Keratinocyte (primary cell): Measurements from ENCODE around the gene KCNK10. TPM values are rescaled to one million over a fixed set of nuclear protein-coding genes. Genes with fewer than 3 reads are reported as not detected.

Source experiments
- DNase-seq: peaks from one replicate; pipeline ENCODE4 v3.0.0-alpha.2; 2011; ENCODE audit warnings: low read depth, missing footprints, low spot score
- FAIRE-seq: peaks from 2 replicates; lab custom pipeline; 2011; peaks lifted over from hg19 to GRCh38; lab: Jason Lieb, UNC
- H2AFZ ChIP-seq: 2 replicates; pipeline ENCODE4 v1.6.0; 2012; ENCODE audit warnings: low read length, control low read depth, inconsistent platforms; ENCODE audit not compliant: control insufficient read depth
- H3K27ac ChIP-seq: 2 replicates; pipeline ENCODE4 v1.5.1; 2011; ENCODE audit warnings: low read length; ENCODE audit not compliant: control insufficient read depth, insufficient read depth
- H3K27me3 ChIP-seq: 3 replicates; pipeline ENCODE4 v1.6.0; 2011; ENCODE audit warnings: low read length; ENCODE audit not compliant: control insufficient read depth, insufficient read depth; ENCODE audit errors: extremely low read depth
- H3K36me3 ChIP-seq, 2 experiments: 2 replicates in 1 of 2; 3 replicates in 1 of 2; pipeline ENCODE4 v1.5.1; 2011; ENCODE audit warnings: low read length in 2 of 2, mild to moderate bottlenecking in 1 of 2; ENCODE audit not compliant: control insufficient read depth in 2 of 2, insufficient read depth in 2 of 2; ENCODE audit errors: extremely low read depth in 1 of 2
- H3K4me1 ChIP-seq: 3 replicates; pipeline ENCODE4 v1.5.1; 2011; ENCODE audit warnings: low read length; ENCODE audit not compliant: control insufficient read depth, insufficient read depth; ENCODE audit errors: extremely low read depth
- H3K4me2 ChIP-seq: 3 replicates; pipeline ENCODE4 v1.6.0; 2011; ENCODE audit warnings: low read depth, low read length; ENCODE audit not compliant: control insufficient read depth, insufficient read depth; ENCODE audit errors: extremely low read depth
- H3K4me3 ChIP-seq, 3 experiments: fragments of 200-600 bp in 1 of 3; sonication (generic) in 1 of 3; 2 replicates in 2 of 3; 3 replicates in 1 of 3; pipeline ENCODE4 v1.5.1; 2011 to 2016; ENCODE audit warnings: low read length in 3 of 3, mild to moderate bottlenecking in 3 of 3, control low read depth in 2 of 3, inconsistent platforms in 1 of 3, low read depth in 1 of 3, mixed read lengths in 1 of 3, mixed run types in 1 of 3, moderate library complexity in 1 of 3; ENCODE audit not compliant: control insufficient read depth in 2 of 3, insufficient read depth in 2 of 3; ENCODE audit errors: extremely low read depth in 1 of 3
- H3K79me2 ChIP-seq: 2 replicates; pipeline ENCODE4 v1.6.0; 2012; ENCODE audit warnings: low read length; ENCODE audit not compliant: control insufficient read depth, insufficient read depth
- H3K9ac ChIP-seq: 3 replicates; pipeline ENCODE4 v1.6.0; 2011; ENCODE audit warnings: low read length; ENCODE audit not compliant: control insufficient read depth, insufficient read depth; ENCODE audit errors: extremely low read depth
- H3K9me1 ChIP-seq: 3 replicates; pipeline ENCODE4 v1.6.0; 2011; ENCODE audit warnings: low read length; ENCODE audit not compliant: control insufficient read depth, insufficient read depth; ENCODE audit errors: extremely low read depth
- H3K9me3 ChIP-seq: 2 replicates; pipeline ENCODE4 v1.5.1; 2012; ENCODE audit warnings: low read depth, low read length; ENCODE audit not compliant: control insufficient read depth
- H4K20me1 ChIP-seq: 3 replicates; pipeline ENCODE4 v1.6.0; 2011; ENCODE audit warnings: low read length; ENCODE audit not compliant: control insufficient read depth, insufficient read depth; ENCODE audit errors: extremely low read depth
- CTCF ChIP-seq, 3 experiments: IDR thresholded peaks in 1 of 3; conservative IDR thresholded peaks in 1 of 3; optimal IDR thresholded peaks in 1 of 3; 2 replicates in 2 of 3; 3 replicates in 1 of 3; pipeline versions ENCODE3 to v1.5.1; 2011; ENCODE audit warnings: low read length in 3 of 3, mild to moderate bottlenecking in 3 of 3, moderate library complexity in 2 of 3, control low read depth in 1 of 3, inconsistent platforms in 1 of 3; ENCODE audit not compliant: insufficient read depth in 2 of 3; ENCODE audit errors: extremely low read depth in 1 of 3
- EZH2 ChIP-seq: IDR thresholded peaks from one replicate; pipeline ENCODE4 v1.6.1; 2012; ENCODE audit warnings: inconsistent platforms, mild to moderate bottlenecking, low read length, moderate library complexity
- dilution Hi-C: fragments of 300-500 bp; cut with MboI; formaldehyde crosslinking; loops from one replicate; pipeline ENCODE4 v1.7.0; 2020; ENCODE audit warnings: low sequenced_read_pairs; ENCODE audit not compliant: extremely low pct_ligation_motif_present
- polyA plus RNA-seq, 5 experiments: library from polyadenylated mRNA; depleted of rRNA in 3 of 5; stranded (reverse) in 3 of 5; stranded (forward) in 1 of 5; unstranded in 1 of 5; fragments of >200 nt; gene quantifications; 1 replicate in 1 of 5; 2 replicates in 3 of 5; 3 replicates in 1 of 5; pipeline versions ENCODE4 v1.2.1 to v1.2.3, GENCODE V29; 2011 to 2012; ENCODE audit warnings: missing spikeins in 2 of 5, low read depth in 1 of 5, low replicate concordance in 1 of 5

KCNK10 gene
- polyA plus RNA-seq, 1 donor (not counting 4 experiments of a cell fraction or from before 2014, with no cell fraction given) = 0.79 TPM

- H3K9me3 ChIP-seq = no peaks in the 10 kb centered on the region
- no peak overlapping the region for H3K4me3 ChIP-seq
- no peak overlapping the region for H3K9ac ChIP-seq
- H3K27me3 ChIP-seq = no peaks in the 10 kb centered on the region
- no peaks in the 10 kb centered on the region for H3K36me3 ChIP-seq
- H3K4me2 ChIP-seq = no peak overlapping the region
- H3K79me2 ChIP-seq = no peaks in the 10 kb centered on the region
- TF ChIP-seq CTCF (optimal IDR thresholded peaks at IDR 0.05 in 1 of 3, IDR thresholded peaks at IDR 0.05 in 1 of 3, conservative IDR thresholded peaks at IDR 0.05 in 1 of 3; ENCODE audit: extremely low read depth in 1 of 3, insufficient read depth in 2 of 3, low read length in 3 of 3) (no peak), EZH2 (no peak)
- H3K27ac ChIP-seq = no peak overlapping the region
- H3K9me1 ChIP-seq = no peaks in the 10 kb centered on the region
- H2AFZ ChIP-seq = no peak overlapping the region
- DNase-seq = no peak
- H4K20me1 ChIP-seq = no peaks in the 10 kb centered on the region
- dilution Hi-C loops = no loop called here
- FAIRE-seq = no peak
- H3K4me1 ChIP-seq = no peaks in the 10 kb centered on the region
Observed at GRCh38 chr14:88154321-88154720, 168.7 kb downstream of the KCNK10 start.

- H3K9ac ChIP-seq = no peak overlapping the region
- H3K27me3 ChIP-seq = no peaks in the 10 kb centered on the region
- H2AFZ ChIP-seq = no peak overlapping the region
- FAIRE-seq (no peak), DNase-seq (no peak)
- H3K4me2 ChIP-seq = no peak overlapping the region
- no peaks in the 10 kb centered on the region for H3K79me2 ChIP-seq
- no peaks in the 10 kb centered on the region for H3K9me1 ChIP-seq
- TF ChIP-seq CTCF (optimal IDR thresholded peaks at IDR 0.05 in 1 of 3, IDR thresholded peaks at IDR 0.05 in 1 of 3, conservative IDR thresholded peaks at IDR 0.05 in 1 of 3; ENCODE audit: extremely low read depth in 1 of 3, insufficient read depth in 2 of 3, low read length in 3 of 3) (no peak), EZH2 (no peak)
- no peaks in the 10 kb centered on the region for H3K4me1 ChIP-seq
- no peaks in the 10 kb centered on the region for H4K20me1 ChIP-seq
- dilution Hi-C loops = no loop called here
- no peak overlapping the region for H3K4me3 ChIP-seq
- no peak overlapping the region for H3K27ac ChIP-seq
- no peaks in the 10 kb centered on the region for H3K36me3 ChIP-seq
- no peaks in the 10 kb centered on the region for H3K9me3 ChIP-seq
Observed at GRCh38 chr14:88146881-88147649, 176.0 kb downstream of the KCNK10 start.
